Upper lobe of left lung (tissue), 6 donors: ENCODE results near the gene CNP. TPM values are rescaled to one million over a fixed set of nuclear protein-coding genes. Genes with fewer than 3 reads are reported as not detected.
"Not testable (repeated sequence)": the region's sequence is repeated elsewhere in the genome, so short reads cannot be mapped to it uniquely, and the experiment has no call there.

Source experiments
- ATAC-seq, 2 donors: fragments of 200-7000 bp; cut with Tn5 transposase; one replicate each; pipeline ENCODE4 v1.9.1; 2022; ENCODE audit warnings: mild to moderate bottlenecking in 2 of 2, moderate library complexity in 2 of 2; ENCODE audit not compliant: low FRiP score in 2 of 2
- DNase-seq, 2 donors: peaks; one replicate each; pipeline ENCODE4 v3.0.0-alpha.2; 2019 to 2020
- H3K27ac ChIP-seq, 4 donors: fragments of 200-600 bp; sonication (generic); one replicate each; pipeline ENCODE4 v1.5.1; 2016 to 2019
- H3K27me3 ChIP-seq, 4 donors: fragments of 200-600 bp; sonication (generic); one replicate each; pipeline ENCODE4 v1.5.1; 2017 to 2019
- H3K36me3 ChIP-seq, 4 donors: fragments of 200-600 bp; sonication (generic); one replicate each; pipeline ENCODE4 v1.5.1; 2016 to 2019
- H3K4me1 ChIP-seq, 4 donors: fragments of 200-600 bp; sonication (generic); one replicate each; pipeline ENCODE4 v1.5.1; 2018 to 2019
- H3K4me3 ChIP-seq, 4 donors: fragments of 200-600 bp; sonication (generic); one replicate each; pipeline ENCODE4 v1.5.1; 2017 to 2019; ENCODE audit warnings: mild to moderate bottlenecking in 2 of 4, moderate library complexity in 1 of 4
- H3K9me3 ChIP-seq, 4 donors: fragments of 200-600 bp; sonication (generic); one replicate each; pipeline ENCODE4 v1.5.1; 2018 to 2019
- CTCF ChIP-seq, 6 experiments: fragments of 450-650 bp in 4 of 6; fragments of 200-600 bp in 2 of 6; sonication (generic) in 2 of 6; IDR thresholded peaks; one replicate each; pipeline ENCODE4 v1.5.1; 2016 to 2019; ENCODE audit warnings: antibody characterized with exemption in 6 of 6
- EP300 ChIP-seq, 4 donors: sonication (generic); formaldehyde crosslinking; IDR thresholded peaks; one replicate each; pipeline ENCODE4 v1.5.1; 2017; ENCODE audit warnings: antibody characterized with exemption in 4 of 4, control low read depth in 2 of 4
- POLR2A ChIP-seq, 4 donors: fragments of 450-650 bp; IDR thresholded peaks; one replicate each; pipeline ENCODE4 v1.5.1; 2016 to 2017; ENCODE audit warnings: antibody characterized with exemption in 4 of 4, mild to moderate bottlenecking in 2 of 4
- POLR2AphosphoS5 ChIP-seq, 2 donors: sonication (generic); formaldehyde crosslinking; IDR thresholded peaks; one replicate each; pipeline ENCODE4 v1.5.1; 2017; ENCODE audit warnings: antibody characterized with exemption in 2 of 2
- WGBS, 2 donors: methylation state at CpG; one replicate each; pipeline ENCODE4 v1.1.5; 2017 to 2018; 5-methylcytosine and 5-hydroxymethylcytosine counted together
- total RNA-seq, 6 donors: library from RNA; depleted of rRNA in 4 of 6; stranded (reverse); fragments of >200 nt in 4 of 6; gene quantifications; one replicate each; pipeline versions ENCODE4 v1.1.0 to v1.2.1, GENCODE V29; 2016 to 2021
- donor health status: DM: no; HTN: no; CAD: no; lungs with moderate emphysema.
- donor health status: DM: no; HTN: yes; CAD: no; lungs with severe emphysema.

Gene CNP
- total RNA-seq, 6 donors from 2014 or later: 33.4 to 62.3 (median 45.3) TPM

- H3K36me3 ChIP-seq: peaks cover under 1 to 43% (median 8%) of the 10 kb centered on the region in 4 donors
- peaks cover 25 to 36% (median 32%) of the 10 kb centered on the region in 4 donors for H3K4me1 ChIP-seq
- DNase-seq (no peak), ATAC-seq (no peak)
- no peaks in the 10 kb centered on the region for H3K9me3 ChIP-seq
- no peaks in the 10 kb centered on the region for H3K27me3 ChIP-seq
- TF ChIP-seq POLR2A (IDR thresholded peaks at IDR 0.05) (no peak), EP300 (IDR thresholded peaks at IDR 0.05) (no peak), CTCF (IDR thresholded peaks at IDR 0.05) (no peak), POLR2AphosphoS5 (IDR thresholded peaks at IDR 0.05) (no peak)
- no peak overlapping the region for H3K27ac ChIP-seq
- 81 to 89% methylated on average over 1 of the region's 1 CpG for WGBS, 2 donors
- H3K4me3 ChIP-seq: no peak overlapping the region
These were observed 38.6 kb downstream of the CNP start for GRCh38 chr17:42005166-42005565.

- no peak for ATAC-seq
- H3K4me1 ChIP-seq: peaks cover 42 to 63% (median 56%) of the 10 kb centered on the region in 4 donors
- 82 to 88% methylated on average over 4 of the region's 4 CpGs for WGBS, 2 donors
These were observed 42.6 kb downstream of the CNP start for GRCh38 chr17:42009170-42009569.

GRCh38 chr17:42010266-42010680 lies 43.7 kb downstream of the CNP start:
- H3K4me1 ChIP-seq: peaks cover 52 to 65% (median 58%) of the 10 kb centered on the region in 4 donors
- peaks cover 0 to 12% (median 0%) of the 10 kb centered on the region in 4 donors for H3K36me3 ChIP-seq
- H3K27me3 ChIP-seq, H3K9me3 ChIP-seq, H3K4me3 ChIP-seq: not testable (repeated sequence)
- peak overlapping the region in 3 of 4 donors; percentile 7 to 64 (median 53) for H3K27ac ChIP-seq
- 33 to 48% methylated on average over 9 of the region's 9 CpGs for WGBS, 2 donors
- peak in 1 of 2 donors; percentile 45 for DNase-seq
- peak in 1 of 2 donors; percentile 70 for ATAC-seq

More at GRCh38 chr17:42009170-42009569, 42.6 kb downstream of the CNP start:
- DNase-seq: no peak
- Histone ChIP-seq H3K4me3 (no peak overlapping the region), H3K9me3 (no peaks in the 10 kb centered on the region), H3K36me3 (peaks cover 0 to 12% (median 0%) of the 10 kb centered on the region in 4 donors), H3K27me3 (no peaks in the 10 kb centered on the region), H3K27ac (peak overlapping the region in 1 of 4 donors; percentile 53)
- TF ChIP-seq POLR2AphosphoS5 (IDR thresholded peaks at IDR 0.05): no peak
- no peak for TF ChIP-seq POLR2A (IDR thresholded peaks at IDR 0.05)
- TF ChIP-seq EP300 (IDR thresholded peaks at IDR 0.05): no peak
- TF ChIP-seq CTCF (IDR thresholded peaks at IDR 0.05): no peak

- WGBS, 2 donors: 87 to 95% methylated on average over 3 of the region's 3 CpGs
- H3K27me3 ChIP-seq: no peaks in the 10 kb centered on the region
- H3K4me3 ChIP-seq: no peak overlapping the region
- no peaks in the 10 kb centered on the region for H3K9me3 ChIP-seq
- no peak for ATAC-seq
- DNase-seq: no peak
- H3K4me1 ChIP-seq: peaks cover 55 to 69% (median 62%) of the 10 kb centered on the region in 4 donors
- peaks cover 0 to 12% (median 0%) of the 10 kb centered on the region in 4 donors for H3K36me3 ChIP-seq
- TF ChIP-seq CTCF (IDR thresholded peaks at IDR 0.05) (no peak), EP300 (IDR thresholded peaks at IDR 0.05) (no peak), POLR2A (IDR thresholded peaks at IDR 0.05) (no peak), POLR2AphosphoS5 (IDR thresholded peaks at IDR 0.05) (no peak)
- H3K27ac ChIP-seq: peak overlapping the region in 3 of 4 donors; percentile 7 to 64 (median 53)
These were observed 44.4 kb downstream of the CNP start for GRCh38 chr17:42010898-42011516.

GRCh38 chr17:42012363-42012762 lies 45.8 kb downstream of the CNP start:
- not testable (repeated sequence) for H3K4me3 ChIP-seq, H3K27me3 ChIP-seq, H3K9me3 ChIP-seq, DNase-seq, ATAC-seq, H3K27ac ChIP-seq
- peaks cover 53 to 75% (median 63%) of the 10 kb centered on the region in 4 donors for H3K4me1 ChIP-seq
- peaks cover 0 to 12% (median 0%) of the 10 kb centered on the region in 4 donors for H3K36me3 ChIP-seq
- WGBS, 2 donors: 76 to 91% methylated on average over 4 of the region's 4 CpGs

- not testable (repeated sequence) for H3K4me3 ChIP-seq
These were observed 47.1 kb downstream of the CNP start for GRCh38 chr17:42013740-42014139.

More at GRCh38 chr17:42013740-42014139, 47.1 kb downstream of the CNP start:
- ATAC-seq, DNase-seq, H3K36me3 ChIP-seq, H3K9me3 ChIP-seq, H3K27me3 ChIP-seq, H3K27ac ChIP-seq: not testable (repeated sequence)
- WGBS, 2 donors: 93 to 95% methylated on average over 12 of the region's 12 CpGs
- peaks cover 62 to 84% (median 69%) of the 10 kb centered on the region in 4 donors for H3K4me1 ChIP-seq
